ENCODE data around the gene FGF1.
A peak's percentile ranks its signal among the peaks of the same experiment; 100 is the strongest.

Gene FGF1

DNA sequence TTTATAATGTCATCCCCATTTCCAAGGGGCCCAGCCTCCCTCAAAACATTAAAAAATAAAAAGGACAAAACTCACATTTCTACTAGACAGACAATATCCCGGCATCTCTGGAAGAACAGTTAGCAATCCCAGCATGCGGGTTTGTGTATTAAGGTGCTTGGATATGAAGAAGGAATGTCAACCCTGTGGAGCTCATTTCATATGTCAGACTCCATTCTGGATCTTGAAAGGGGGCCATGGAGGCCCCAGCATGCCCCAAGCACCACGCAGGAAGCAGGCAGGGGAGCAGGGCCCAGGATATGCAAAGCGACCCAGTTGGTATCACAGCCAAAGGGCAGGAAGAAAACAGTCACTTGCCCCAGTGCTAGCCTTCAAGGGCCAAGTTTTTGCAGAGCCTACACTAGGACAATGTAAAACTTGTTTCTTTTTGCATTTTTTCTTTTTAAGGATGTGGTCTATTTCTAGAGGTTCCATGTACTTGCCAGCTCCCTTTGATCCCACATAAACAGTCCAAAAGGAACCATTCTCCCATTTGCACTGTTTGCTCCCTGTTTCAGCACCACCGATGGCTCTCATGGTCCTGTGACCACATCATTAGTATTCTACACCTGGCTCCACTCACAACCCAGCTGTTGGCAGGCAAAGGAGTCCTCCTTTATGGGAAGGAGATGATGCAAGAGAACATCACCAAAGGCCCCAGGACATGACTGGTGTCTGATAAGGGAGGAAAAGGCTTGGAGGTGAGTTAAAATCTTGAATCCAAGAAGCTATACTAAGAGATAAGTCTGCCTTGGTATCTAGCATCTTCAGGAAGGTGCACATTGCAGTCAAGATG, 58.3 kb downstream of the FGF1 start:
- DNase-seq (ENCODE audit: insufficient read length, low spot score) = no peak
- no peak for FAIRE-seq
- TF ChIP-seq PAX5 (IDR thresholded peaks at IDR 0.05; ENCODE audit: insufficient read depth, low read length, severe bottlenecking) = no peak
- TF ChIP-seq POLR2A (IDR thresholded peaks at IDR 0.05; ENCODE audit: low read depth, low read length) = no peak
- no peak for TF ChIP-seq POLR2AphosphoS5 (IDR thresholded peaks at IDR 0.05; ENCODE audit: low read depth, low read length)
- TF ChIP-seq POU2F2 (IDR thresholded peaks at IDR 0.05; ENCODE audit: low read depth, low read length) = no peak
- no peak for TF ChIP-seq TAF1 (IDR thresholded peaks at IDR 0.05; ENCODE audit: low read depth, low read length)
- TF ChIP-seq SPI1 (IDR thresholded peaks at IDR 0.05; ENCODE audit: low read depth, low read length) = no peak

GRCh38 chr5:142626786-142627185, 59.1 kb downstream of the FGF1 start:
- no peak for FAIRE-seq
- TF ChIP-seq POLR2AphosphoS5 (IDR thresholded peaks at IDR 0.05; ENCODE audit: low read depth, low read length) (no peak), POLR2A (IDR thresholded peaks at IDR 0.05; ENCODE audit: low read depth, low read length) (no peak), PAX5 (IDR thresholded peaks at IDR 0.05; ENCODE audit: insufficient read depth, low read length, severe bottlenecking) (no peak), TAF1 (IDR thresholded peaks at IDR 0.05; ENCODE audit: low read depth, low read length) (no peak)
- no peak for DNase-seq (ENCODE audit: insufficient read length, low spot score)

GRCh38 chr5:142626099-142626498, 59.8 kb downstream of the FGF1 start:
- DNase-seq (ENCODE audit: insufficient read length, low spot score) = no peak
- TF ChIP-seq POLR2A (IDR thresholded peaks at IDR 0.05; ENCODE audit: low read depth, low read length) (no peak), PAX5 (IDR thresholded peaks at IDR 0.05; ENCODE audit: insufficient read depth, low read length, severe bottlenecking) (no peak), POU2F2 (IDR thresholded peaks at IDR 0.05; ENCODE audit: low read depth, low read length) (no peak), TAF1 (IDR thresholded peaks at IDR 0.05; ENCODE audit: low read depth, low read length) (no peak), SPI1 (IDR thresholded peaks at IDR 0.05; ENCODE audit: low read depth, low read length) (no peak), POLR2AphosphoS5 (IDR thresholded peaks at IDR 0.05; ENCODE audit: low read depth, low read length) (no peak)
- no peak for FAIRE-seq

DNA sequence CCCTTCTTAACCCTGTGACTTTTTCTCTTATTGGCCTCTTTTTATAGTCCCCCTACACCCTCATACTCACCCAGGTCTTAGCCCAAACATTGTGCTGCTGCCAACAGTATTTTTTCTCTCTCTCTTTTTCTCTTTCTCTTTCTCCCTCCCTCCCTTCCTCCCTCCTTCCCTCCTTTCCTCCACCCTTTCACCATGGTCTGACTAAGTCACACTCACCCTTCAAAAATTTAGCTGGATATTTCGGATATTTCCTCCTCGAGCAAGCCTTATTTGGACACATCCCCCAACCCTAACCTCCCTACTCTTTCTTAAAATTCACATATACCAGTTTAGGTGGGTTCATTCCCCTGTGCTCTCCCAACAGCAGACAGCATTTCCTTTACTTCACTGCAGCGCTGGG, 64.7 kb downstream of the FGF1 start:
- no peak for DNase-seq (ENCODE audit: insufficient read length, low spot score)
- TF ChIP-seq POU2F2 (IDR thresholded peaks at IDR 0.05; ENCODE audit: low read depth, low read length) (no peak), TAF1 (IDR thresholded peaks at IDR 0.05; ENCODE audit: low read depth, low read length) (no peak), POLR2A (IDR thresholded peaks at IDR 0.05; ENCODE audit: low read depth, low read length) (no peak), POLR2AphosphoS5 (IDR thresholded peaks at IDR 0.05; ENCODE audit: low read depth, low read length) (no peak)
- no peak for FAIRE-seq

GRCh38 chr5:142619815-142620214, 66.1 kb downstream of the FGF1 start:
- TF ChIP-seq PAX5 (IDR thresholded peaks at IDR 0.05; ENCODE audit: insufficient read depth, low read length, severe bottlenecking) (no peak), POLR2A (IDR thresholded peaks at IDR 0.05; ENCODE audit: low read depth, low read length) (no peak), SPI1 (IDR thresholded peaks at IDR 0.05; ENCODE audit: low read depth, low read length) (no peak), POU2F2 (IDR thresholded peaks at IDR 0.05; ENCODE audit: low read depth, low read length) (no peak), POLR2AphosphoS5 (IDR thresholded peaks at IDR 0.05; ENCODE audit: low read depth, low read length) (no peak), TAF1 (IDR thresholded peaks at IDR 0.05; ENCODE audit: low read depth, low read length) (no peak)
- no peak for FAIRE-seq
- no peak for DNase-seq (ENCODE audit: insufficient read length, low spot score)

- TF ChIP-seq POU2F2 (IDR thresholded peaks at IDR 0.05; ENCODE audit: low read depth, low read length) (no peak), SPI1 (IDR thresholded peaks at IDR 0.05; ENCODE audit: low read depth, low read length) (no peak), POLR2AphosphoS5 (IDR thresholded peaks at IDR 0.05; ENCODE audit: low read depth, low read length) (no peak), PAX5 (IDR thresholded peaks at IDR 0.05; ENCODE audit: insufficient read depth, low read length, severe bottlenecking) (no peak), POLR2A (IDR thresholded peaks at IDR 0.05; ENCODE audit: low read depth, low read length) (no peak), TAF1 (IDR thresholded peaks at IDR 0.05; ENCODE audit: low read depth, low read length) (no peak)
- DNase-seq (ENCODE audit: insufficient read length, low spot score) = no peak
- FAIRE-seq = peak; percentile 35
Measured at GRCh38 chr5:142618130-142618523, 67.8 kb downstream of the FGF1 start.

DNA sequence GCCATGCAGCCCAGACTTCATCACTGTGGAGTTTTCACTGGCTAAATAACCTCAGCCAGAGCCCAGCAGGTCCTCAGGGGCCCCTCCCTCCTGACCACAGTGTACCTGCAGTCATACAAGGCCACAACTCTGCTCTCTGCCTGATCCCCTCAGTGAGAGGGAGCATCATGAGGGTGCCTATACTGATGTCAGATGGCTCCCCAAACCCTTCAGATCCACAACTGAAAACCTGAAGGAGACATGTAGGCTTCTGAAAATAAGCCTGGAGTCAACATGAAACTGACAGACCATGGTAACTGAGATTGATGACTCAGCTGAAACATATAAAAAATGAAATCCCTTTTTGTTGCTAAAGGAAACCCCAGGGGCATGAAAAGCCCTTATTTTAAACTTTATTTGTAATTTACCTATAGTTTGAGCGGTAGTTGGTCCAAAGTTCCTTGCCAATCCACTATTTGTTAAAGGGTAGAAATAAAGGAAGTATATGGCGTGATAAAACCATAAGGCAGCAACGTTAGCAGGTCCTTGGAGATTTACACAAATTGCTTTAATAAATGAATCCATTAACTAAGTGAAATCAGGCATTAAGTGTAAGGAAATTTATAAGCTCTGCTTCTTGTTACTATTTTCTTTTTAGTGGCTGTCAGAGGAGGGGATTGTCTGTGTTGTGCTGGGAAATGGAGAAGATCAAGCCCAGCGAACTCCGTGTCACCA, 68.3 kb downstream of the FGF1 start:
- TF ChIP-seq PAX5 (IDR thresholded peaks at IDR 0.05; ENCODE audit: insufficient read depth, low read length, severe bottlenecking) (no peak), POLR2AphosphoS5 (IDR thresholded peaks at IDR 0.05; ENCODE audit: low read depth, low read length) (no peak), SPI1 (IDR thresholded peaks at IDR 0.05; ENCODE audit: low read depth, low read length) (no peak), TAF1 (IDR thresholded peaks at IDR 0.05; ENCODE audit: low read depth, low read length) (no peak), POU2F2 (IDR thresholded peaks at IDR 0.05; ENCODE audit: low read depth, low read length) (no peak), POLR2A (IDR thresholded peaks at IDR 0.05; ENCODE audit: low read depth, low read length) (no peak)
- DNase-seq (ENCODE audit: insufficient read length, low spot score) (peak; percentile 18), FAIRE-seq (no peak)

DNA sequence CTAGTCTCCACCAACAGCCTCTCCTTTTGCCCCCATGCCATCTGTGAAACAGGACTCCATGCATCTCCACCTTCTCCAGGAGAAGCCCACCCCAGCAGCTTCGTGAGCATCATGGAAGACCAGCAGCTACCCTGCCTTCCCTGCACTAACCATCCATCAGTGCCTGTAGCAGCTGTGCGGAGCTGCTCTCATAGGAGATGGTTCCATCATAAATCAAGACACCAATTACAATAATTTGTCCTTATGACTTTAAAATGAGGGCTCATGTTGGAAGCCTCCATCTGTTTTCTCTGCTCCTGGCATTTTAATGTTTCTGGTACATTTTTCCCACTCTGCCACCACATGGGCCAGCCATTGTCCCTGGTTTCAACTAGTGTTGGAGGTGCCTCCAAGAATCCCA, 69.9 kb downstream of the FGF1 start:
- FAIRE-seq = no peak
- TF ChIP-seq POLR2A (IDR thresholded peaks at IDR 0.05; ENCODE audit: low read depth, low read length) (no peak), PAX5 (IDR thresholded peaks at IDR 0.05; ENCODE audit: insufficient read depth, low read length, severe bottlenecking) (no peak), POLR2AphosphoS5 (IDR thresholded peaks at IDR 0.05; ENCODE audit: low read depth, low read length) (no peak), SPI1 (IDR thresholded peaks at IDR 0.05; ENCODE audit: low read depth, low read length) (no peak)
- DNase-seq (ENCODE audit: insufficient read length, low spot score) = no peak

- DNase-seq (ENCODE audit: insufficient read length, low spot score) (no peak), FAIRE-seq (no peak)
- TF ChIP-seq POLR2AphosphoS5 (IDR thresholded peaks at IDR 0.05; ENCODE audit: low read depth, low read length) (no peak), SPI1 (IDR thresholded peaks at IDR 0.05; ENCODE audit: low read depth, low read length) (no peak), TAF1 (IDR thresholded peaks at IDR 0.05; ENCODE audit: low read depth, low read length) (no peak), POLR2A (IDR thresholded peaks at IDR 0.05; ENCODE audit: low read depth, low read length) (no peak), POU2F2 (IDR thresholded peaks at IDR 0.05; ENCODE audit: low read depth, low read length) (no peak), PAX5 (IDR thresholded peaks at IDR 0.05; ENCODE audit: insufficient read depth, low read length, severe bottlenecking) (no peak)
Measured at GRCh38 chr5:142614054-142614453, 71.8 kb downstream of the FGF1 start.

Data from GM12891 (cell line).